ENCODE data around the gene CAD. TPM values are rescaled to one million over a fixed set of nuclear protein-coding genes. Genes with fewer than 3 reads are reported as not detected.
"Not testable (repeated sequence)": the region's sequence is repeated elsewhere in the genome, so short reads cannot be mapped to it uniquely, and the experiment has no call there.

Gene CAD
- polyA plus RNA-seq, 3 donors = 11.1 to 18.6 (median 15.9) TPM

- H3K27ac ChIP-seq (ENCODE audit: low read depth, low read length) = no peak overlapping the region
- WGBS, 3 donors = 3 to 4% (median 3%) methylated on average over 55 to 56 of the region's 56 CpGs
These were observed 47.8 kb downstream of the CAD start for GRCh38 chr2:27264753-27265535.

GRCh38 chr2:27265536-27265870 is 48.3 kb downstream of the CAD start:
- H3K27ac ChIP-seq (ENCODE audit: low read depth, low read length) = no peak overlapping the region

GRCh38 chr2:27268296-27268695 is 51.1 kb downstream of the CAD start:
- not testable (repeated sequence) for H3K27ac ChIP-seq (ENCODE audit: low read depth, low read length)
- WGBS, 3 donors = 88 to 89% (median 88%) methylated on average over 12 to 13 of the region's 13 CpGs

- H3K27ac ChIP-seq (ENCODE audit: low read depth, low read length) = no peak overlapping the region
- 82 to 86% (median 83%) methylated on average over 3 of the region's 3 CpGs for WGBS, 3 donors
These were observed 53.0 kb downstream of the CAD start for GRCh38 chr2:27270131-27270530.

- 60 to 77% (median 65%) methylated on average over 2 of the region's 2 CpGs for WGBS, 3 donors
- H3K27ac ChIP-seq (ENCODE audit: low read depth, low read length) = no peak overlapping the region
These were observed 53.5 kb downstream of the CAD start for GRCh38 chr2:27270670-27271069.

- H3K27ac ChIP-seq (ENCODE audit: low read depth, low read length) = no peak overlapping the region
- WGBS, 3 donors = 57 to 68% (median 67%) methylated on average over 11 of the region's 11 CpGs
These were observed 54.6 kb downstream of the CAD start for GRCh38 chr2:27271631-27272340.

GRCh38 chr2:27272537-27273522 is 55.7 kb downstream of the CAD start:
- not testable (repeated sequence) for H3K27ac ChIP-seq (ENCODE audit: low read depth, low read length)
- 62 to 82% (median 80%) methylated on average over 15 of the region's 15 CpGs for WGBS, 3 donors

- H3K27ac ChIP-seq (ENCODE audit: low read depth, low read length) = no peak within 1 kb of the TSS
- WGBS, 3 donors = 68 to 84% (median 82%) methylated on average over 31 to 39 of the region's 39 CpGs
These were observed 58.3 kb downstream of the CAD start, which contains the start of gene DNAJC5G for GRCh38 chr2:27275211-27276150. Gene DNAJC5G (plus strand): TSS chr2:27275433. CDS start chr2:27276729, 1,296 bp downstream.

- WGBS, 3 donors = 67 to 72% (median 68%) methylated on average over 1 of the region's 1 CpG
- H3K27ac ChIP-seq (ENCODE audit: low read depth, low read length) = no peak overlapping the region
These were observed 60.8 kb downstream of the CAD start for GRCh38 chr2:27278010-27278409.

GRCh38 chr2:27280826-27281225 is 63.7 kb downstream of the CAD start:
- H3K27ac ChIP-seq (ENCODE audit: low read depth, low read length) = no peak overlapping the region
- WGBS, 3 donors = 62 to 87% (median 71%) methylated on average over 3 of the region's 3 CpGs

- no peak overlapping the region for H3K27ac ChIP-seq (ENCODE audit: low read depth, low read length)
- 67 to 81% (median 80%) methylated on average over 3 of the region's 3 CpGs for WGBS, 3 donors
These were observed 64.3 kb downstream of the CAD start for GRCh38 chr2:27281442-27281841.

- H3K27ac ChIP-seq (ENCODE audit: low read depth, low read length) = no peak within 1 kb of the TSS
- WGBS, 3 donors = 62 to 73% (median 64%) methylated on average over 5 of the region's 5 CpGs
These were observed 64.8 kb downstream of the CAD start, which contains the start of gene TRIM54 for GRCh38 chr2:27281855-27282559. Gene TRIM54 (plus strand): TSS chr2:27282429. CDS start chr2:27282732, 303 bp downstream.

GRCh38 chr2:27282892-27283291 is 65.7 kb downstream of the CAD start:
- no peak overlapping the region for H3K27ac ChIP-seq (ENCODE audit: low read depth, low read length)
- 36 to 44% (median 42%) methylated on average over 5 of the region's 5 CpGs for WGBS, 3 donors

- H3K27ac ChIP-seq (ENCODE audit: low read depth, low read length) = no peak overlapping the region
- 82 to 94% (median 94%) methylated on average over 1 of the region's 1 CpG for WGBS, 3 donors
These were observed 67.8 kb downstream of the CAD start for GRCh38 chr2:27284996-27285395.

- 68 to 80% (median 72%) methylated on average over 6 of the region's 6 CpGs for WGBS, 3 donors
- no peak overlapping the region for H3K27ac ChIP-seq (ENCODE audit: low read depth, low read length)
These were observed 68.3 kb downstream of the CAD start for GRCh38 chr2:27285481-27285880.

- H3K27ac ChIP-seq (ENCODE audit: low read depth, low read length) = no peak overlapping the region
- WGBS, 3 donors = 21 to 50% (median 22%) methylated on average over 3 of the region's 3 CpGs
These were observed 71.4 kb downstream of the CAD start for GRCh38 chr2:27288610-27289009.

- no peak overlapping the region for H3K27ac ChIP-seq (ENCODE audit: low read depth, low read length)
- 64 to 87% (median 79%) methylated on average over 5 of the region's 5 CpGs for WGBS, 3 donors
These were observed 73.4 kb downstream of the CAD start for GRCh38 chr2:27290549-27290948.
